Heart right ventricle (tissue), 16 donors: ENCODE data around the gene MED26. TPM values are rescaled to one million over a fixed set of nuclear protein-coding genes. Genes with fewer than 3 reads are reported as not detected.

Experiments used
- ATAC-seq, 8 donors: fragments of 200-7000 bp; cut with Tn5 transposase; one replicate each; pipeline ENCODE4 v1.9.1; 2020; ENCODE audit warnings: mild to moderate bottlenecking in 8 of 8, moderate library complexity in 8 of 8, moderate number of reproducible peaks in 1 of 8
- DNase-seq, 2 donors: peaks; one replicate each; pipeline ENCODE4 v3.0.0-alpha.2; 2020
- H3K27ac ChIP-seq, 10 donors: fragments of 200-600 bp; sonication (generic) in 2 of 10; one replicate each; pipeline versions ENCODE4 v1.5.0 to v1.8.0; 2020 to 2022; ENCODE audit warnings: mild to moderate bottlenecking in 3 of 10
- H3K27me3 ChIP-seq, 7 donors: fragments of 200-600 bp; one replicate each; pipeline ENCODE4 v1.8.0; 2021 to 2022; ENCODE audit warnings: mild to moderate bottlenecking in 2 of 7
- H3K36me3 ChIP-seq, 9 donors: fragments of 200-600 bp; sonication (generic) in 1 of 9; one replicate each; pipeline versions ENCODE4 v1.5.0 to v1.8.0; 2020 to 2022; ENCODE audit warnings: mild to moderate bottlenecking in 2 of 9
- H3K4me1 ChIP-seq, 9 donors: fragments of 200-600 bp; sonication (generic) in 1 of 9; one replicate each; pipeline versions ENCODE4 v1.5.0 to v1.8.0; 2020 to 2022; ENCODE audit warnings: mild to moderate bottlenecking in 4 of 9
- H3K4me3 ChIP-seq, 10 donors: fragments of 200-600 bp; sonication (generic) in 2 of 10; one replicate each; pipeline versions ENCODE4 v1.5.0 to v1.8.0; 2020 to 2022; ENCODE audit warnings: mild to moderate bottlenecking in 7 of 10, moderate library complexity in 2 of 10
- H3K9me3 ChIP-seq, 11 donors: fragments of 200-600 bp in 10 of 11; sonication (generic) in 2 of 11; one replicate each; pipeline versions ENCODE4 v1.5.0 to v1.8.0; 2013 to 2022; ENCODE audit warnings: mild to moderate bottlenecking in 2 of 11, control low read depth in 1 of 11, moderate library complexity in 1 of 11
- CTCF ChIP-seq, 9 donors: fragments of 200-600 bp; sonication (generic) in 2 of 9; IDR thresholded peaks; one replicate each; pipeline versions ENCODE4 v1.5.0 to v1.8.0; 2021 to 2022; ENCODE audit warnings: antibody characterized with exemption in 9 of 9, mild to moderate bottlenecking in 5 of 9, moderate library complexity in 1 of 9
- WGBS, 2 donors: extraction: QIAGEN DNeasy Blood & Tissue Kit; methylation state at CpG; one replicate each; pipeline ENCODE4 v1.1.7; 2013; ENCODE audit warnings: inconsistent platforms in 1 of 2; 5-methylcytosine and 5-hydroxymethylcytosine counted together
- intact Hi-C, 10 donors: fragments of 100-400 bp; cut with DNase I; formaldehyde crosslinking; loops; one replicate each; pipeline versions ENCODE4 v1.11.1 to v1.14.2; 2022
- polyA plus RNA-seq, 2 donors: library from polyadenylated mRNA; stranded (reverse); fragments of 200-250 nt; gene quantifications; one replicate each; pipeline ENCODE4 v1.2.3, GENCODE V29; 2013
- total RNA-seq, 10 donors: library from RNA; stranded (reverse); fragmentation: NEBNext Ultra II Directional in 3 of 10; extraction: Animal tissue kit (Norgen Biotek cat#: 25700) in 3 of 10; gene quantifications; one replicate each; pipeline versions ENCODE4 v1.2.1 to v1.2.4, GENCODE V29; 2021 to 2023
- donor health status: Arrhythmogenic right ventricular cardiomyopathy.
- donor health status: ischemic (EF 13 %, LVEDD 7.1; RV severe dilation, severe dysfunction).
- donor health status: healthy with polysubstance abuse.
- donor health status: DM: no; HTN: yes; CAD: no.
- donor health status: DM: no; HTN: no; CAD: no.
- donor health status: ischemic (EF 25% LVEDD 6.9; RV normal size, moderate dysfunction).
- donor health status: ischemic (EF 25% LVEDD 5.7; RV mildly dilated, moderate dysfunction).
- donor health status: healthy.
- donor health status: DM: yes; HTN: yes; CAD: no.
- donor health status: Ischemic cardiomyopathy.
- donor health status: ischemic (EF 35%, LVEDD 5.7; RV mildly dilated, moderate dysfunction).
- donor health status: nonischemic (EF 11% LVEDD 7.7; RV severe dilation, severe dysfunction).
- donor health status: DM: yes; HTN: yes; CAD: no.
- donor health status: PGD.
- donor health status: ischemic (EF 29% LVEDD 5.4; RV normal size, mild dysfunction).
- donor health status: nonischemic (EF 23%, LVEDD 6.1; RV moderate dilation, normal function).

MED26 gene
- total and polyA plus RNA-seq, 12 donors: 3.3 to 6.9 (median 4.6) TPM

GRCh38 chr19:16572332-16573211 lies 55.4 kb downstream of the MED26 start, which contains the start of gene SLC35E1:
Gene SLC35E1, minus strand, starts transcription at chr19:16572415. Its CDS starts 51 bp downstream, at chr19:16572364.
- Histone ChIP-seq H3K9me3 (no peaks in the 10 kb centered on the region), H3K4me3 (peak within 1 kb of the TSS; percentile 63 to 97 (median 80)), H3K27ac (peak within 1 kb of the TSS; percentile 61 to 91 (median 86)), H3K36me3 (peaks cover 0 to 69% (median 26%) of the 10 kb centered on the region in 9 donors), H3K4me1 (peaks cover 14 to 58% (median 36%) of the 10 kb centered on the region in 9 donors), H3K27me3 (no peaks in the 10 kb centered on the region)
- ATAC-seq (peak; percentile 96 to 99 (median 98)), DNase-seq (peak; percentile 94 to 96)
- intact Hi-C loops: loop anchor here (2.0 to 10.0 kb wide), 4 partner anchors 50 to 88 kb away; partner anchors contain the start of genes MED26 (in 9 of the 10), SMIM7 (in 1 of the 10) and TMEM38A (in 1 of the 10)
- WGBS, 2 donors: 1% methylated on average over 81 to 83 of the region's 83 CpGs
- TF ChIP-seq CTCF (IDR thresholded peaks at IDR 0.05): no peak

- no peaks in the 10 kb centered on the region for H3K9me3 ChIP-seq
- ATAC-seq (peak in 1 of 8 donors; percentile 1), DNase-seq (peak in 1 of 2 donors; percentile 42)
- peaks cover 0 to 69% (median 23%) of the 10 kb centered on the region in 9 donors for H3K36me3 ChIP-seq
- H3K27ac ChIP-seq: peak overlapping the region; percentile 30 to 91 (median 80)
- WGBS, 2 donors: 0 to 1% methylated on average over 57 to 75 of the region's 75 CpGs
- H3K4me1 ChIP-seq: peaks cover 14 to 51% (median 35%) of the 10 kb centered on the region in 9 donors
- TF ChIP-seq CTCF (IDR thresholded peaks at IDR 0.05): peak in 1 of 9 donors; percentile 21
- no peaks in the 10 kb centered on the region for H3K27me3 ChIP-seq
- peak overlapping the region; percentile 30 to 97 (median 80) for H3K4me3 ChIP-seq
- intact Hi-C loops: loop anchor here (2.0 to 10.0 kb wide), 4 partner anchors 50 to 89 kb away; partner anchors contain the start of genes MED26 (in 9 of the 10), SMIM7 (in 1 of the 10) and TMEM38A (in 1 of the 10)
These were observed 56.1 kb downstream of the MED26 start for GRCh38 chr19:16571822-16572331.

GRCh38 chr19:16571283-16571682 lies 56.7 kb downstream of the MED26 start:
- Histone ChIP-seq H3K27me3 (no peaks in the 10 kb centered on the region), H3K27ac (peak overlapping the region in 8 of 10 donors; percentile 74 to 91 (median 84)), H3K9me3 (no peaks in the 10 kb centered on the region), H3K36me3 (peaks cover 0 to 69% (median 18%) of the 10 kb centered on the region in 9 donors), H3K4me1 (peaks cover 14 to 54% (median 33%) of the 10 kb centered on the region in 9 donors), H3K4me3 (peak overlapping the region; percentile 30 to 97 (median 80))
- intact Hi-C loops: loop anchor here (5.0 to 10.0 kb wide), 3 partner anchors 51 to 56 kb away; partner anchors contain the start of gene MED26 (in 9 of the 10)
- DNase-seq (no peak), ATAC-seq (no peak)
- 27 to 33% methylated on average over 6 of the region's 6 CpGs for WGBS, 2 donors
- TF ChIP-seq CTCF (IDR thresholded peaks at IDR 0.05): no peak
